GM12878 (cell line): ENCODE results near the gene FN1. TPM values are rescaled to one million over a fixed set of nuclear protein-coding genes. Genes with fewer than 3 reads are reported as not detected.

ENCODE experiments used
- ATAC-seq: fragments of 200-7000 bp; cut with Tn5 transposase; 3 replicates; pipeline ENCODE4 v1.9.1; 2020; ENCODE audit warnings: mild to moderate bottlenecking, moderate library complexity
- BruUV-seq: library from RNA; stranded (reverse); fragments of 400-500 nt; replicated peaks from 2 replicates; lab custom pipeline; 2021; lab: Mats Ljungman, UMichigan
- CTCF ChIA-PET: fragments of 300-600 bp; sonication (Branson Sonifier 250); formaldehyde crosslinking; extraction: SDS; loops from one replicate; lab custom pipeline; 2021; ENCODE audit warnings: inconsistent platforms; lab: Yijun Ruan, JAX
- POLR2A ChIA-PET: fragments of 350-600 bp; formaldehyde crosslinking; extraction: SDS; loops from one replicate; lab custom pipeline; 2021; ENCODE audit warnings: inconsistent platforms; lab: Charles Lee
- RAD21 ChIA-PET: fragments of 300-600 bp; sonication (Branson Sonifier 250); formaldehyde crosslinking; loops from one replicate; lab custom pipeline; 2023; ENCODE audit warnings: antibody characterized with exemption; ENCODE audit not compliant: unreplicated experiment; lab: Charles Lee
- SMC1A ChIA-PET: fragments of 300-600 bp; sonication (Branson Sonifier 250); formaldehyde crosslinking; loops from one replicate; lab custom pipeline; 2023; ENCODE audit not compliant: unreplicated experiment, uncharacterized antibody; lab: Charles Lee
- DNase-seq: peaks from one replicate; pipeline ENCODE4 v3.0.0-alpha.2; 2011; ENCODE audit warnings: low read depth, low spot score
- FAIRE-seq: peaks from 3 replicates; lab custom pipeline; 2011; peaks lifted over from hg19 to GRCh38; lab: Jason Lieb, UNC
- H2AFZ ChIP-seq: 2 replicates; pipeline ENCODE4 v1.6.0; 2011; ENCODE audit warnings: low read depth, low read length, control low read depth; ENCODE audit not compliant: control insufficient read depth
- H3K27ac ChIP-seq: 2 replicates; pipeline ENCODE4 v1.5.1; 2011; ENCODE audit warnings: control low read depth; ENCODE audit not compliant: control insufficient read depth, insufficient read depth
- H3K27me3 ChIP-seq, 2 experiments: replicated peaks in 1 of 2; 2 replicates each; pipeline versions ENCODE4 v1.6.0 to v1.6.1; 2011; ENCODE audit warnings: low read length in 1 of 2; ENCODE audit not compliant: control insufficient read depth in 2 of 2, insufficient read depth in 2 of 2
- H3K36me3 ChIP-seq, 2 experiments: 2 replicates each; pipeline ENCODE4 v1.5.1; 2011; ENCODE audit warnings: low read length in 1 of 2; ENCODE audit not compliant: control insufficient read depth in 2 of 2, insufficient read depth in 2 of 2
- H3K4me1 ChIP-seq: 2 replicates; pipeline ENCODE4 v1.6.1; 2011; ENCODE audit warnings: mild to moderate bottlenecking, low read length, moderate library complexity, mixed read lengths; ENCODE audit not compliant: control insufficient read depth, insufficient read depth
- H3K4me2 ChIP-seq: 2 replicates; pipeline ENCODE4 v1.6.0; 2011; ENCODE audit warnings: control low read depth; ENCODE audit not compliant: control insufficient read depth, insufficient read depth
- H3K4me3 ChIP-seq: fragments of 200-600 bp; sonication (generic); 2 replicates; pipeline ENCODE4 v1.5.1; 2016
- H3K79me2 ChIP-seq: 2 replicates; pipeline ENCODE4 v1.6.0; 2011; ENCODE audit warnings: low read length; ENCODE audit not compliant: control insufficient read depth, insufficient read depth
- H3K9ac ChIP-seq: 2 replicates; pipeline ENCODE4 v1.8.0; 2011; ENCODE audit warnings: low read length, control low read depth, mixed read lengths; ENCODE audit not compliant: control insufficient read depth, insufficient read depth
- H3K9me3 ChIP-seq: replicated peaks from 3 replicates; pipeline ENCODE4 v1.5.1; 2011; ENCODE audit warnings: mild to moderate bottlenecking, low read length; ENCODE audit not compliant: control insufficient read depth, insufficient read depth
- H4K20me1 ChIP-seq: 2 replicates; pipeline ENCODE4 v1.6.0; 2011; ENCODE audit not compliant: control insufficient read depth, insufficient read depth
- BACH1 ChIP-seq: fragments of 450-650 bp; IDR thresholded peaks from 2 replicates; pipeline ENCODE4 v1.6.1; 2017; ENCODE audit warnings: mild to moderate bottlenecking, borderline replicate concordance
- CBFB ChIP-seq: IDR thresholded peaks from 2 replicates; pipeline ENCODE4 v1.6.1; 2016; ENCODE audit warnings: antibody characterized with exemption, low read depth
- CTCF ChIP-seq, 3 experiments: IDR thresholded peaks in 2 of 3; conservative IDR thresholded peaks in 1 of 3; 2 replicates each; pipeline ENCODE4 v1.5.1; 2011; ENCODE audit warnings: low read depth in 3 of 3, low read length in 3 of 3, mild to moderate bottlenecking in 3 of 3, control low read depth in 2 of 3, moderate library complexity in 2 of 3, inconsistent platforms in 1 of 3, mixed read lengths in 1 of 3; ENCODE audit not compliant: control insufficient read depth in 2 of 3, insufficient read depth in 1 of 3; ENCODE audit errors: extremely low read depth in 1 of 3
- E2F4 ChIP-seq: IDR thresholded peaks from 2 replicates; pipeline ENCODE4 v1.6.1; 2012; ENCODE audit warnings: low read depth, low read length, improper control_type of control experiment
- EED ChIP-seq: sonication (generic); IDR thresholded peaks from 2 replicates; pipeline ENCODE4 v1.6.1; 2016; ENCODE audit warnings: antibody characterized with exemption, low read depth
- IRF5 ChIP-seq: fragments of 450-650 bp; IDR thresholded peaks from 2 replicates; pipeline ENCODE4 v1.6.1; 2017; ENCODE audit warnings: borderline replicate concordance
- KLF5 ChIP-seq: fragments of 450-650 bp; IDR thresholded peaks from 2 replicates; pipeline ENCODE4 v1.6.1; 2014; ENCODE audit warnings: mild to moderate bottlenecking; ENCODE audit not compliant: partially characterized antibody
- SRF ChIP-seq, 2 experiments: IDR thresholded peaks; 2 replicates each; pipeline ENCODE4 v1.6.1; 2011; ENCODE audit warnings: low read depth in 2 of 2, low read length in 2 of 2, mild to moderate bottlenecking in 1 of 2, moderate library complexity in 1 of 2
- STAT3 ChIP-seq: IDR thresholded peaks from 2 replicates; pipeline ENCODE4 v1.6.1; 2011; ENCODE audit warnings: low read depth, low read length, improper control_type of control experiment
- TCF12 ChIP-seq: IDR thresholded peaks from 2 replicates; pipeline ENCODE4 v1.6.1; 2011; ENCODE audit warnings: low read depth, mild to moderate bottlenecking, low read length
- TCF3 ChIP-seq: IDR thresholded peaks from 2 replicates; pipeline ENCODE4 v1.6.1; 2012; ENCODE audit warnings: low read depth, mild to moderate bottlenecking, low read length, borderline replicate concordance; ENCODE audit not compliant: insufficient read depth
- ZNF274 ChIP-seq: IDR thresholded peaks from one replicate; pipeline ENCODE4 v1.8.0; 2011; ENCODE audit not compliant: insufficient read length, insufficient read depth
- WGBS: methylation state at CpG from one replicate; pipeline ENCODE4 v1.1.6; 2016; ENCODE audit warnings: low lambda C conversion rate; ENCODE audit not compliant: insufficient replicate concordance, insufficient coverage; ENCODE audit errors: missing lambda C conversion rate; 5-methylcytosine and 5-hydroxymethylcytosine counted together
- in situ Hi-C: fragments of 300-500 bp; cut with MboI; formaldehyde crosslinking; loops from 9 replicates; pipeline ENCODE4 v1.14.3; 2018; ENCODE audit warnings: mixed read lengths
- intact Hi-C: fragments of 100-400 bp; cut with micrococcal nuclease; formaldehyde crosslinking; loops from one replicate; pipeline ENCODE4 v1.14.2; 2022; ENCODE audit not compliant: unreplicated experiment
- polyA plus RNA-seq, 11 experiments: library from polyadenylated mRNA; depleted of rRNA in 4 of 11; unstranded in 6 of 11; stranded (reverse) in 5 of 11; fragments of >200 nt; fragmentation: Nextera tagmentation in 4 of 11; fragmentation: Illumina TruSeq in 1 of 11; extraction: Ambion mirVana in 4 of 11; extraction: Trizol in 1 of 11; gene quantifications; 1 replicate in 1 of 11; 2 replicates in 10 of 11; pipeline versions ENCODE4 v1.2.1 to v1.2.3, GENCODE V29; 2011 to 2016; ENCODE audit warnings: inconsistent platforms in 2 of 11, missing spikeins in 2 of 11, low read depth in 1 of 11
- total RNA-seq, 4 experiments: library from RNA; depleted of rRNA in 3 of 4; stranded (reverse); fragments of >200 nt in 3 of 4; fragmentation: Illumina TruSeq in 1 of 4; extraction: Trizol in 1 of 4; gene quantifications; 2 replicates each; pipeline versions ENCODE4 v1.2.1 to v1.2.3, GENCODE V29; 2013 to 2021

FN1 gene
- total and polyA plus RNA-seq, 10 of the 15 experiments (the other 5 are each of a cell fraction or from before 2014, with no cell fraction given): 0.60 to 9.4 (median 1.5) TPM

GRCh38 chr2:215427585-215427984 lies 8.3 kb downstream of the FN1 start:
- in situ Hi-C loops: no loop called here
- ChIA-PET CTCF (no interaction called here), POLR2A (no interaction called here), RAD21 (no interaction called here), SMC1A (interaction anchor here (1.1 kb wide), 1 partner anchor 13 kb away, joined by 3 read pairs; no protein-coding TSS in a partner anchor)
- BruUV-seq: no TSS peak
- 54% methylated on average over 5 of the region's 5 CpGs for WGBS
- intact Hi-C loops: no loop called here
- no peak overlapping the region for H2AFZ ChIP-seq
- no peaks in the 10 kb centered on the region for H3K4me1 ChIP-seq
- H3K4me2 ChIP-seq: no peak overlapping the region
- no peaks in the 10 kb centered on the region for H3K36me3 ChIP-seq
- peaks cover 0 to 6% of the 10 kb centered on the region in 2 experiments; a peak in 1 of 4 replicates for H3K27me3 ChIP-seq
- H3K27ac ChIP-seq: no peak overlapping the region
- H3K9ac ChIP-seq: no peak overlapping the region
- H3K9me3 ChIP-seq: no peaks in the 10 kb centered on the region
- no peak for TF ChIP-seq BACH1
- FAIRE-seq (no peak), ATAC-seq (no peak), DNase-seq (no peak)
- no peak overlapping the region for H3K4me3 ChIP-seq
- H4K20me1 ChIP-seq: no peaks in the 10 kb centered on the region
- H3K79me2 ChIP-seq: no peaks in the 10 kb centered on the region

- CTCF ChIA-PET: no interaction called here
- TF ChIP-seq SRF (IDR thresholded peaks at IDR 0.05; ENCODE audit: low read depth in 2 of 2, low read length in 2 of 2) (no peak), CBFB (no peak), TCF3 (no peak), KLF5 (no peak), EED (no peak), STAT3 (no peak), CTCF (IDR thresholded peaks at IDR 0.05 in 2 of 3, conservative IDR thresholded peaks at IDR 0.05 in 1 of 3; ENCODE audit: control insufficient read depth in 2 of 3, extremely low read depth in 1 of 3, insufficient read depth in 1 of 3, low read depth in 3 of 3, low read length in 3 of 3) (no peak), ZNF274 (no peak), IRF5 (no peak), TCF12 (no peak), E2F4 (no peak)
Measured at GRCh38 chr2:215425021-215425782, 10.7 kb downstream of the FN1 start.

More at GRCh38 chr2:215425021-215425782, 10.7 kb downstream of the FN1 start:
- intact Hi-C loops (no loop called here), in situ Hi-C loops (no loop called here)
- Histone ChIP-seq H4K20me1 (no peaks in the 10 kb centered on the region), H3K4me3 (no peak overlapping the region), H3K27me3 (peaks cover 0 to 8% of the 10 kb centered on the region in 2 experiments; a peak in 1 of 4 replicates), H2AFZ (no peak overlapping the region), H3K27ac (no peak overlapping the region), H3K9ac (no peak overlapping the region), H3K4me2 (no peak overlapping the region), H3K9me3 (no peaks in the 10 kb centered on the region), H3K79me2 (no peaks in the 10 kb centered on the region), H3K4me1 (no peaks in the 10 kb centered on the region), H3K36me3 (no peaks in the 10 kb centered on the region)
- DNase-seq (no peak), ATAC-seq (no peak), FAIRE-seq (no peak)
- SMC1A ChIA-PET: interaction anchor here (1.0 to 1.2 kb wide), 3 partner anchors 11 to 56 kb away, joined by 3 read pairs; no protein-coding TSS in a partner anchor
- RAD21 ChIA-PET: interaction anchor here (1.1 to 1.4 kb wide), 2 partner anchors 8 to 9 kb away, joined by 3 read pairs; no protein-coding TSS in a partner anchor
- 58% methylated on average over 11 of the region's 11 CpGs for WGBS
- POLR2A ChIA-PET: interaction anchor here (0.6 kb wide), 1 partner anchor 686 kb away, joined by 3 read pairs; no protein-coding TSS in a partner anchor
- BruUV-seq: no TSS peak
